ENCODE results near the gene GAL3ST2.
"Not testable (repeated sequence)": the region's sequence is repeated elsewhere in the genome, so short reads cannot be mapped to it uniquely, and the experiment has no call there.

Gene GAL3ST2

DNA sequence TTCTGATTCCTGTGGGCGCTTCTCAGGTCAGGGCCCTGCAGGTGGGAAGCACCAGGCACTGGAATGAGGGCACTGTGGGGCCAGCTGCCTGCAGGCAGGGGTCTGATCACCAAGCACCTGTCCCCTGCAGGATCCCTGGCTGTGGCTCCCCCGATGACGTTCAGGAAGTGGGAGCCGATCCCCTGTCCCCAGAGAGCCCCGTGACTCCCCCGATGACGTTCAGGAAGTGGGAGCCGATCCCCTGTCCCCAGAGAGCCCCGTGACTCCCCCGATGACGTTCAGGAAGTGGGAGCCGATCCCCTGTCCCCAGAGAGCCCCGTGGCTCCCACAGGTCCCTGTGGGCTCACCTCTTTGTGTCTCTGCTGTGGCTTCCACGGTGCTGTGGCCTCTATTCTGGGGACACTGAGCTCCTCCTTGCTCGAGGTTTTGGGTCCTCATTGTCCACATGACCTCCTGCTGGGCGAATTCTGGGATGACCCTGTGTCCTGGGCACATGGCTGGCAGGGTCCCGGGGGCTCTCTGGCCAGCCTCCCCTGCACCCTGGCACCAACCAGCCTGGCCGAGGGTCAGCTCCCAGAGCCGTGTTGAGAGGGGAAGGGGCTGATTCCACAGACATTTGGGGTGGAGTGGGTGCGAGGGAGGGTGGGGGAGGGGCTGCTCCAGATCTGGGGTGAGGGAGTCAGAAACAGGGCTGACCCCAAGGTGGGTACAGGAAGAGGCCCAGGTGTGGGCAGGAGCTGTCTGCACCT, 37.2 kb downstream of the GAL3ST2 start:
- in situ Hi-C loops (cut with MboI; ENCODE audit: low pct_unique_long_range_greater_than_20kb, low sequenced_read_pairs): no loop called here
- DNase-seq: no peak

DNA sequence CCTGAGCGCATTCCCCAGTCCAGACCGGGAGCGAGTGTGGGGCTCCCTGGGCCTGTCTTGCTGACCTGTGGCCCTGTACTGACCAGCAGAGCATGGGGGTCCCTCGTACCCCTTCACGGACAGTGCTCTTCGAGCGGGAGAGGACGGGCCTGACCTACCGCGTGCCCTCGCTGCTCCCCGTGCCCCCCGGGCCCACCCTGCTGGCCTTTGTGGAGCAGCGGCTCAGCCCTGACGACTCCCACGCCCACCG, 37.7 kb downstream of the GAL3ST2 start:
- no peak for DNase-seq
- in situ Hi-C loops (cut with MboI; ENCODE audit: low pct_unique_long_range_greater_than_20kb, low sequenced_read_pairs): no loop called here

DNA sequence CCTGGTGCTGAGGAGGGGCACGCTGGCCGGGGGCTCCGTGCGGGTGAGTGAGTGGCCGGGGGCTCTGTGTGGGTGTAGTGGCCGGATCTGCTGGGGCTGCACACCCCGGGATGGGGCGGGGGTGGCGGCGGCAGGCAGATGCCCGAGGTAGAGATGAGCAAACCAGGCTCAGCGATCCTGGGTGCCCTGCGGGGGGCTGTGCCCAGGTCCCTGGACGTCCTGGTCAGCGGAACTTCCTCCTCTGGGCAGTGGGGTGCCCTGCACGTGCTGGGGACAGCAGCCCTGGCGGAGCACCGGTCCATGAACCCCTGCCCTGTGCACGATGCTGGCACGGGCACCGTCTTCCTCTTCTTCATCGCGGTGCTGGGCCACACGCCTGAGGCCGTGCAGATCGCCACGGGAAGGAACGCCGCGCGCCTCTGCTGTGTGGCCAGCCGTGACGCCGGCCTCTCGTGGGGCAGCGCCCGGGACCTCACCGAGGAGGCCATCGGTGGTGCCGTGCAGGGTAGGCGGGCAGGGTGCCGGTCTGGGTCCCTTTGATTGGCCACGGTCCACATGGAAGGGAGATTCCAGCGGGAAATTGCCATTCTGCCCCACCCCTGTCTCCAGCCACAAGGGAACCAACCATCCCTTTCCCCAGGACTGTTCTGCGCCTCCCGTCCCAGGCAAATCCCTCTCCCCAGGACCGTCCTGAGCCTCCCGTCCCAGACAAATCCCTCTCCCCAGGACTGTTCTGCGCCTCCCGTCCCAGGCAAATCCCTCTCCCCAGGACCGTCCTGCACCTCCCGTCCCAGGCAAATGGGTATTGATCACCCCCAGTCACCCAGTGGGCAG, 38.2 kb downstream of the GAL3ST2 start:
- no peak for DNase-seq
- in situ Hi-C loops (cut with MboI; ENCODE audit: low pct_unique_long_range_greater_than_20kb, low sequenced_read_pairs): no loop called here

DNA sequence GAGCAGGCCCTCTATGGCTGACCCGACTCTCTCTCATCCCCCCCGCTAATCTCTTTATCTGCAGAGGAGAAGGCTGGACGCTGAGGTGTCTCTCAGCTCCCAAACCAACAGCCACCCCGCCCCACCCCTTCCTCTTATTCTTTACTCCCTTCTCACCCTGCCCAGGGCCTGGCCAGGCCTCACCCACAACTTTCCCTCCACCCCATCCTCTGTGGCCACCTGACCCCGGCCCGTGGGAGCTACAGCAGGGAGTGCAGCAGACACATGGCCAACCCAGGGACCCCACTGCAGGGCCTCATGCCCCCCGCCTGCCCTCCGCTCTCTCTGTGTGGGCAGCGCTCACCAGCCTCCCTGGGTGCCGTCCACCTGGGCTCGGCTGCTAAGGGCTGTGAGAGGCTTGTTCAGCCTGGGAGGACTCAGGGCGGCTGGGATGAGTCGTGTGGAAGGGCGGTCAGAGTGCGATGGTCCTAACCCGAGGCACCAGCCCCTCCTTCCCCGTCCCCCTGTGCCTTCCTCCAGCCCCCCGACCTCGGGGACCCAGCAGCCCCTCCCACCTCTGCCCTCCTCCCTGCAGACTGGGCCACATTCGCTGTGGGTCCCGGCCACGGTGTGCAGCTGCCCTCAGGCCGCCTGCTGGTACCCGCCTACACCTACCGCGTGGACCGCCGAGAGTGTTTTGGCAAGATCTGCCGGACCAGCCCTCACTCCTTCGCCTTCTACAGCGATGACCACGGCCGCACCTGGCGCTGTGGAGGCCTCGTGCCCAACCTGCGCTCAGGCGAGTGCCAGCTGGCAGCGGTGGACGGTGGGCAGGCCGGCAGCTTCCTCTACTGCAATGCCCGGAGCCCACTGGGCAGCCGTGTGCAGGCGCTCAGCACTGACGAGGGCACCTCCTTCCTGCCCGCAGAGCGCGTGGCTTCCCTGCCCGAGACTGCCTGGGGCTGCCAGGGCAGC, 39.1 kb downstream of the GAL3ST2 start:
- in situ Hi-C loops (cut with MboI; ENCODE audit: low pct_unique_long_range_greater_than_20kb, low sequenced_read_pairs): no loop called here
- DNase-seq: no peak

DNA sequence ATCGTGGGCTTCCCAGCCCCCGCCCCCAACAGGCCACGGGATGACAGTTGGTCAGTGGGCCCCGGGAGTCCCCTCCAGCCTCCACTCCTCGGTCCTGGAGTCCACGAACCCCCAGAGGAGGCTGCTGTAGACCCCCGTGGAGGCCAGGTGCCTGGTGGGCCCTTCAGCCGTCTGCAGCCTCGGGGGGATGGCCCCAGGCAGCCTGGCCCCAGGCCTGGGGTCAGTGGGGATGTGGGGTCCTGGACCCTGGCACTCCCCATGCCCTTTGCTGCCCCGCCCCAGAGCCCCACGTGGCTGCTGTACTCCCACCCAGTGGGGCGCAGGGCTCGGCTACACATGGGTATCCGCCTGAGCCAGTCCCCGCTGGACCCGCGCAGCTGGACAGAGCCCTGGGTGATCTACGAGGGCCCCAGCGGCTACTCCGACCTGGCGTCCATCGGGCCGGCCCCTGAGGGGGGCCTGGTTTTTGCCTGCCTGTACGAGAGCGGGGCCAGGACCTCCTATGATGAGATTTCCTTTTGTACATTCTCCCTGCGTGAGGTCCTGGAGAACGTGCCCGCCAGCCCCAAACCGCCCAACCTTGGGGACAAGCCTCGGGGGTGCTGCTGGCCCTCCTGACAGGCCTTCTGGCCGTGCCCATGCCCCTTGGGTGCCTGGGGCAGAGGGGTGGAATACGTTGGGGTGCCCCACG, 40.0 kb downstream of the GAL3ST2 start:
- in situ Hi-C loops (cut with MboI; ENCODE audit: low pct_unique_long_range_greater_than_20kb, low sequenced_read_pairs): no loop called here
- no peak for DNase-seq

GRCh38 chr2:241817126-241817820, 40.7 kb downstream of the GAL3ST2 start:
- DNase-seq: no peak
- in situ Hi-C loops (cut with MboI; ENCODE audit: low pct_unique_long_range_greater_than_20kb, low sequenced_read_pairs): no loop called here

DNA sequence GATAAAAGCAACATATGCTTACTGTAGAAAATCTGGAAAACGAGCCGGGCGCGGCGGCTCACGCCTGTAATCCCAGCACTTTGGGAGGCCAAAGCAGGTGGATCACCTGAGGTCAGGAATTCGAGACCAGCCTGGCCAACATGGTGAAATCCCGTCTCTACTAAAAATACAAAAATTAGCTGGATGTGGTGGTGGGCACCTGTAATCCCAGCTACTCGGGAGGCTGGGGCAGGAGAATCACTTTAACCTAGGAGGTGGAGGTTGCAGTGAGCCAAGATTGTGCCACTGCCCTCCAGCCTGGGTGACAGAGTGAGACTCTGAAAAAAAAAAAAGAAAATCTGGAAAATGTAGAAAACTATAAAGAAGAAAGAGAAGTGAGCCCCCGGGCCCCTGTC, 41.2 kb downstream of the GAL3ST2 start:
- in situ Hi-C loops (cut with MboI; ENCODE audit: low pct_unique_long_range_greater_than_20kb, low sequenced_read_pairs); DNase-seq: not testable (repeated sequence)

GRCh38 chr2:241818229-241818942, 41.8 kb downstream of the GAL3ST2 start:
- in situ Hi-C loops (cut with MboI; ENCODE audit: low pct_unique_long_range_greater_than_20kb, low sequenced_read_pairs): no loop called here
- DNase-seq: no peak

- in situ Hi-C loops (cut with MboI; ENCODE audit: low pct_unique_long_range_greater_than_20kb, low sequenced_read_pairs): no loop called here
- no peak for DNase-seq
These were observed 42.3 kb downstream of the GAL3ST2 start for GRCh38 chr2:241818943-241819270.

- DNase-seq: not testable (repeated sequence)
These were observed 43.5 kb downstream of the GAL3ST2 start for GRCh38 chr2:241819947-241820624.

GRCh38 chr2:241820625-241821384, 44.2 kb downstream of the GAL3ST2 start:
- in situ Hi-C loops (cut with MboI; ENCODE audit: low pct_unique_long_range_greater_than_20kb, low sequenced_read_pairs): no loop called here
- DNase-seq: no peak

More at GRCh38 chr2:241819947-241820624, 43.5 kb downstream of the GAL3ST2 start:
- in situ Hi-C loops (cut with MboI; ENCODE audit: low pct_unique_long_range_greater_than_20kb, low sequenced_read_pairs): not testable (repeated sequence)

DNA sequence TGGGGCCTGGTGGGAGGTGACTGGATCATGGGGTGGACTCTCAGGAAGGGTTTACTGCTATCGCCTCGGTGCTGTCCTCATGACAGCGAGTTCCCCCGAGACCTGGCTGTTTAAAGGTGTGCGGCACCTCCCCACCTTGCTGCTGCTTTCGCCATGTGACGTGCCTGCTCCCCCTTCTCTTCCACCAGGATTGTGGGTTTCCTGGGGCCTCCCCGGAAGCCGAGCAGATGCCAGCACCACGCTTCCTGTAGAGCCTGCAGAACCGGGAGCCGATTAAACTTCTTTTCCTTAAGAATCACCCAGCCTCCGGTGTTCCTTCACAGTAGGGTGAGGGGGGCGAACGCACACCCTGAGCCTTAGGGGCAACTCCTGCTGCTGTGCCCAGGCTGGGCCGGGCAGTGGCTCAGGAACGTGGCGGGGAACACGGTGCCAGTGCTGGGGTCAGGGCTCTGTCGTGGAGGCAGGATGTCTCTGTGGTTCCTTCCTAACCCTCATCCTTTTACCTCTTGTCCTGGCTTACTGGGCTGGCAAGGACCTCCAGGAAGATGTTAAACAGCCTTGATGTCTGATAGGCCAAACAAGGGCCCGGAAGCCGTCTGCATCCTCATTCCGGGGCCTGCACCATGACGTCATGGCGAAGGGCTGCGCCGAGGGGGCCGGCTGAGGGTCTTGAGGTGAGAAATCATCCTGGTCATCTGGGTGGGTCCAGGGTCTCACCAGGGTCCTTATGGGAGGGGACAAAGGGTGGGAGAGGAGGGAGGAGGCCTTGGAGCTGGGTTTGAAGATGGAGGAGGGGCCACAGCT, 45.0 kb downstream of the GAL3ST2 start:
- in situ Hi-C loops (cut with MboI; ENCODE audit: low pct_unique_long_range_greater_than_20kb, low sequenced_read_pairs): no loop called here
- no peak for DNase-seq

- no peak for DNase-seq
- in situ Hi-C loops (cut with MboI; ENCODE audit: low pct_unique_long_range_greater_than_20kb, low sequenced_read_pairs): no loop called here
These were observed 45.6 kb downstream of the GAL3ST2 start for GRCh38 chr2:241822264-241822623.

DNA sequence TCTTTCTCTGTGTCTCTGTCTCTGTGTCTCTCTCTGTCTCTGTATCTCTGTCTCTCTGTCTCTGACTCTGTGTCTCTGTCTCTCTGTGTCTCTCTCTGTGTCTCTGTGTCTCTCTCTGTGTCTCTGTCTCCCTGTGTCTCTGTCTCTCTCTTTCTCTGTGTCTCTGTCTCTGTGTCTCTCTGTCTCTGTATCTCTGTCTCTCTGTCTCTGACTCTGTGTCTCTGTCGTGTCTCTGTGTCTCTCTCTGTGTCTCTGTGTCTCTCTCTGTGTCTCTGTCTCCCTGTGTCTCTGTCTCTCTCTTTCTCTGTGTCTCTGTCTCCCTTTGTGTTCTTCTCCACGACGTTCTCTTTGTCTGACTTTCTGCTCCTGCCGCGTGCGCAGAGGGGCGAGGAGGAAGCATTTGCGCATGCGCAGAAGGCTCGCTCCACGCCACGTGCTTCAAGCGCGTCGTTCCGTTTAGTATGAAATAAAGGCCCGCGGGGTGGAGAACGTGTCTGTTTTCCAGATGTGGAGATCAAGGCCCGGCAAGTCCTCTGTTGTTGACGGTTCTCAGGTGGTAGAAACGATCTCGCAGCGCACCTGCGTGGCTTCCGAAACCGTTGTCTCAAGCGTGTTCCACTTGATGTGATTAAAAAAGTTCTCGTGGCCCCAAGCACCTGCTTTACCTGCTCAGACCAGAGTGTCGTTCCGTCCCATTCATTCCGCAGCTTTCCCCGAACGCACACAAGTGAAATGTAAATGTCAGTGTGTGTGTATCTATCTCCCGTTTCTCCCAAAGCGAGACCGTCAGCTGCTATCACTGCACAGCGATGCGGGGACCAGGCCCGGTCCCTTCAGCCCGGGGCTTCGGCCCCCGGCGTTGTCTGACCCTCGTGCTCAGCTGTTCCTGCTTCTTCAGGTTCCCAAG, 47.2 kb downstream of the GAL3ST2 start:
- in situ Hi-C loops (cut with MboI; ENCODE audit: low pct_unique_long_range_greater_than_20kb, low sequenced_read_pairs); DNase-seq: not testable (repeated sequence)

GRCh38 chr2:241827394-241827793, 50.8 kb downstream of the GAL3ST2 start:
- DNase-seq: no peak
- in situ Hi-C loops (cut with MboI; ENCODE audit: low pct_unique_long_range_greater_than_20kb, low sequenced_read_pairs): no loop called here

All from KBM-7 (cell line).